ENCODE measurements around the gene MIEF1. TPM values are rescaled to one million over a fixed set of nuclear protein-coding genes. Genes with fewer than 3 reads are reported as not detected.
A peak's percentile ranks its signal among the peaks of the same experiment; 100 is the strongest.

MIEF1 gene
- total and polyA plus RNA-seq, 11 donors, result 6.5 to 25.2 (median 18.7) TPM

GRCh38 chr22:39530692-39531331 is 28.7 kb downstream of the MIEF1 start:
- Histone ChIP-seq H3K27me3 (no peaks in the 10 kb centered on the region), H3K36me3 (peaks cover 0 to 35% (median 16%) of the 10 kb centered on the region in 9 donors), H3K9me3 (no peaks in the 10 kb centered on the region), H3K4me1 (peaks cover 7 to 70% (median 49%) of the 10 kb centered on the region in 12 donors), H3K27ac (peak overlapping the region in 3 of 12 donors; percentile 58 to 96 (median 95)), H3K4me3 (peak overlapping the region in 2 of 12 donors; percentile 67 to 95)
- DNase-seq (no peak), ATAC-seq (no peak)
- WGBS, 4 donors, result 40 to 50% (median 41%) methylated on average over 9 of the region's 9 CpGs
- TF ChIP-seq POLR2A (IDR thresholded peaks at IDR 0.05) (no peak), CTCF (IDR thresholded peaks at IDR 0.05) (peak in 3 of 12 donors; percentile 8 to 14 (median 10))
- intact Hi-C loops (cut with DNase I), result loop anchor here (5.0 to 10.0 kb wide), 7 partner anchors 189 to 1106 kb away; partner anchors contain the start of genes ADSL (in 9 of the 10) and MRTFA (in 1 of the 10)

- 0 to 1% (median 0%) methylated on average over 55 to 67 of the region's 67 CpGs for WGBS, 4 donors
- DNase-seq (peak; percentile 98 to 100 (median 99)), ATAC-seq (peak; percentile 87 to 92 (median 88))
- Histone ChIP-seq H3K4me1 (peaks cover 7 to 56% (median 43%) of the 10 kb centered on the region in 12 donors), H3K27me3 (no peaks in the 10 kb centered on the region), H3K27ac (peak within 1 kb of the TSS; percentile 66 to 97 (median 92)), H3K36me3 (peaks cover 0 to 34% (median 16%) of the 10 kb centered on the region in 9 donors), H3K4me3 (peak within 1 kb of the TSS; percentile 53 to 96 (median 85)), H3K9me3 (no peaks in the 10 kb centered on the region)
- TF ChIP-seq POLR2A (IDR thresholded peaks at IDR 0.05) (peak in 1 of 2 donors; percentile 89), CTCF (IDR thresholded peaks at IDR 0.05) (no peak)
- intact Hi-C loops (cut with DNase I), result loop anchor here (5.0 to 10.0 kb wide), 7 partner anchors 190 to 1105 kb away; partner anchors contain the start of genes ADSL (in 9 of the 10) and MRTFA (in 1 of the 10)
Observed at GRCh38 chr22:39532215-39533073, 30.4 kb downstream of the MIEF1 start, which contains the start of gene RPS19BP1. Gene RPS19BP1, minus strand, starts transcription at chr22:39532748. Its CDS starts 10 bp downstream, at chr22:39532738.

- H3K36me3 ChIP-seq, result peaks cover 0 to 21% (median 11%) of the 10 kb centered on the region in 9 donors
- H3K27me3 ChIP-seq, result no peaks in the 10 kb centered on the region
- intact Hi-C loops (cut with DNase I), result loop anchor here (1.0 to 10.0 kb wide), 10 partner anchors 192 to 1103 kb away; partner anchors contain the start of genes ADSL (in 9 of the 10) and MRTFA (in 1 of the 10)
- 83 to 84% (median 84%) methylated on average over 12 of the region's 12 CpGs for WGBS, 4 donors
- H3K9me3 ChIP-seq, result no peaks in the 10 kb centered on the region
- no peak overlapping the region for H3K4me3 ChIP-seq
- DNase-seq (peak in 1 of 5 donors; percentile 39), ATAC-seq (no peak)
- peaks cover 2 to 39% (median 30%) of the 10 kb centered on the region in 12 donors for H3K4me1 ChIP-seq
- H3K27ac ChIP-seq, result peak overlapping the region in 1 of 12 donors; percentile 53
- TF ChIP-seq POLR2A (IDR thresholded peaks at IDR 0.05) (no peak), CTCF (IDR thresholded peaks at IDR 0.05) (no peak)
Observed at GRCh38 chr22:39534092-39534506, 32.0 kb downstream of the MIEF1 start.
